Body of pancreas (tissue), 4 donors: Measurements from ENCODE around the gene PNMA1.

Source experiments
- POLR2A ChIP-seq, 3 donors: fragments of 450-650 bp; IDR thresholded peaks; one replicate each; pipeline ENCODE4 v1.6.1; 2016; ENCODE audit warnings: antibody characterized with exemption in 3 of 3, mild to moderate bottlenecking in 2 of 3
- TF ChIP-seq, protein P1 (sequence below), 7 experiments: fragments of 450-650 bp in 4 of 7; fragments of 200-600 bp in 3 of 7; sonication (generic) in 3 of 7; IDR thresholded peaks; one replicate each; pipeline ENCODE4 v1.5.1; 2016 to 2019; ENCODE audit warnings: antibody characterized with exemption in 7 of 7

GRCh38 chr14:73686901-73687300, 27.3 kb downstream of the PNMA1 start:
- TF ChIP-seq, protein P1, sequence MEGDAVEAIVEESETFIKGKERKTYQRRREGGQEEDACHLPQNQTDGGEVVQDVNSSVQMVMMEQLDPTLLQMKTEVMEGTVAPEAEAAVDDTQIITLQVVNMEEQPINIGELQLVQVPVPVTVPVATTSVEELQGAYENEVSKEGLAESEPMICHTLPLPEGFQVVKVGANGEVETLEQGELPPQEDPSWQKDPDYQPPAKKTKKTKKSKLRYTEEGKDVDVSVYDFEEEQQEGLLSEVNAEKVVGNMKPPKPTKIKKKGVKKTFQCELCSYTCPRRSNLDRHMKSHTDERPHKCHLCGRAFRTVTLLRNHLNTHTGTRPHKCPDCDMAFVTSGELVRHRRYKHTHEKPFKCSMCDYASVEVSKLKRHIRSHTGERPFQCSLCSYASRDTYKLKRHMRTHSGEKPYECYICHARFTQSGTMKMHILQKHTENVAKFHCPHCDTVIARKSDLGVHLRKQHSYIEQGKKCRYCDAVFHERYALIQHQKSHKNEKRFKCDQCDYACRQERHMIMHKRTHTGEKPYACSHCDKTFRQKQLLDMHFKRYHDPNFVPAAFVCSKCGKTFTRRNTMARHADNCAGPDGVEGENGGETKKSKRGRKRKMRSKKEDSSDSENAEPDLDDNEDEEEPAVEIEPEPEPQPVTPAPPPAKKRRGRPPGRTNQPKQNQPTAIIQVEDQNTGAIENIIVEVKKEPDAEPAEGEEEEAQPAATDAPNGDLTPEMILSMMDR (IDR thresholded peaks at IDR 0.05): no peak
- no peak for TF ChIP-seq POLR2A (IDR thresholded peaks at IDR 0.05)
